ENCODE measurements around the gene ASCL5.

ASCL5 gene

DNA sequence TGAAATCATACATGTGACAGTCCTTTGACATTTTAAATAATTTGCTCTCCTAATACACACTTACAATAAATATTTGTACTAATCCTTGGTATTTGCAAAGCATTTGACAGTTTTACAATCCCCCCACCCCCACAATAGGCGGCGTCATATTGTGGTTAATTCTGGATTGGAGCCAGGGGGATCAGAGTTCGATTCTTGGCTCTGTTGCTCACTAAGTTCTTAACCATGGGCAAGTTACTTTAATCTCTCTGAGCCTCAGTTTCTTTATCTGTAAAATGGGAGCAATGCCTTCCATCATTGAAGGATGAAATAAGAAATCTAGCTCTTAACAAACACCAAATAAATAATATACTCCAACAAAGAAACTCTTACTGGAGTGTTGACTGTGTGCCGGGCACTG is 38.6 kb downstream of the ASCL5 start:
- no peak for DNase-seq
- no peak for TF ChIP-seq GATA1 (IDR thresholded peaks at IDR 0.05; ENCODE audit: low read depth, low read length)
- no peak for TF ChIP-seq POLR2A (IDR thresholded peaks at IDR 0.05; ENCODE audit: low read length)

DNA sequence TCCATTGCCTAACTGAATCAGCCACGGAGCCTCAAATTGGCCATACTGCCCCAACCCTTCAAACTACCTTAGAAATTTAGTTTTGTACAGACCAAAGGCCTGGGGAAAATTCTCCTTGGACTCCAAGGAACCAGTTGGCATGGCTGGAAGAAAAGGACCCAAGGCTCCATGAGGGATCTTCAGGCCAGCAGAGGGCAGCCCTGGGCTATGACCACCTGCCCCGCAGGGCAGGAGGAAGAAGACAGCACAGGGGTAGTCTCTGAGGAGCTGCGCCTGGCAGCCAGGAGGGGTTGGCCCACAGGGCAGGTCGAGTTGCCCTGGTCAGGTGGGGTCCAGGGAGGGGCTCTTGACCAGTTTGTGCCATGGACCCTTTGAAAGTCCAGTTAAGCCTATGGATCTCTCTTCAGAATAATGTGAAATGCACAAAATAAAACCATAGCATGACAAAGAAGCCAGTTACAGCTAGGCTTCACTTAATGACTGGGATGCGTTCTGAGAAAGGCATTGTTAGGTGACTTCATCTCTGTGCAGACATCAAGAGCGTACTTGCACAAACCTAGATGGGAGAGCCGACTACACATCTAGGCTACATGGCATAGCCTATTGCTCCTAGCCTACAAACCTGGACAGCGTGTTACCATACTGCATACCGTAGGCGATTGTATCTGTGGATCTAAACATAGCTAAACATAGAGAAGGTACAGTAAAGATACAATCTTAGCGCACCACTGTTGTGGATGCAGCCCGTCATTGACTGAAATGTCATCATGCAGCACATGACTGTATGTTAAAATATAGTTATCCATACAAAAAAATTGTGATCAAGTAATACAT is 40.9 kb downstream of the ASCL5 start:
- TF ChIP-seq GATA1 (IDR thresholded peaks at IDR 0.05; ENCODE audit: low read depth, low read length): no peak
- no peak for TF ChIP-seq POLR2A (IDR thresholded peaks at IDR 0.05; ENCODE audit: low read length)
- peak; percentile 33 to 57 for DNase-seq

DNA sequence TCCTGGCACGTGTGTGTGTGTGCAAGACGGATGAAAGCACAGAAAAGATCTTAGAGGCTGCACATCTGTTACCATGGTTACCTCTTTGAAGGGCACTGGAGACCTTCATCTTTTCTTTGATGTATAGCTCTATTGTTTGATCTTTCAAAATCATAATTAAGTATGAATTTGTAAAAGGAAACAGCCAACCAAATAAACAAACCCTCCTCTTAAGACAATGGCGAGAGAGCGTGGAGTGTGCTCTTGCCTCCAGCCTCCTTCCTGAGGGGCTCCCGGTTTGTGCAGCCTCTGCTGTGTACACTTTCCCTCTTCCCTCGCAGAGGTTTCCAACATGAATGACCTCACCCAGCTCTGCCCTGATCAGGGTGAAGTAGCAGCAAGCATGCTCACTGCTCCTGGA is 42.7 kb downstream of the ASCL5 start:
- DNase-seq: no peak
- TF ChIP-seq POLR2A (IDR thresholded peaks at IDR 0.05; ENCODE audit: low read length) (no peak), GATA1 (IDR thresholded peaks at IDR 0.05; ENCODE audit: low read depth, low read length) (no peak)

DNA sequence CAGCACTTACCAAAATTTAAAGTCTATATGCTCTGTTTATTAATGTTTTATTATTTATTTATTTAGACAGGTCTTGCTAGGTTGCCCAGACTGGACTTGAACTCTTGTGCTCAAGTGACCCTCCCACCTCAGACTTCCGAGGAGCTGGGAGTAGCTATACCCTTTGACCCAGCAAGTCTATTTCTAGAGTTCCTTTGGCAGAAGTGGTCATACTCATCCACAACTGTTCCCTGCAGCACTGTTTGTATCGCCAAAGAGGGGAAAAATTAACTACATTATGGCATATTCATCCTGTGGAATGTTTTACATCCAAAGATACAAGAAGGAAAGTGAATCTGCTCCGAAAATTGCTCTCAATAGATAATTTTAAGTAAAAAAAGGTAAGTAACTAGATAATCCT is 43.2 kb downstream of the ASCL5 start:
- no peak for DNase-seq
- TF ChIP-seq GATA1 (IDR thresholded peaks at IDR 0.05; ENCODE audit: low read depth, low read length) (no peak), POLR2A (IDR thresholded peaks at IDR 0.05; ENCODE audit: low read length) (no peak)

DNA sequence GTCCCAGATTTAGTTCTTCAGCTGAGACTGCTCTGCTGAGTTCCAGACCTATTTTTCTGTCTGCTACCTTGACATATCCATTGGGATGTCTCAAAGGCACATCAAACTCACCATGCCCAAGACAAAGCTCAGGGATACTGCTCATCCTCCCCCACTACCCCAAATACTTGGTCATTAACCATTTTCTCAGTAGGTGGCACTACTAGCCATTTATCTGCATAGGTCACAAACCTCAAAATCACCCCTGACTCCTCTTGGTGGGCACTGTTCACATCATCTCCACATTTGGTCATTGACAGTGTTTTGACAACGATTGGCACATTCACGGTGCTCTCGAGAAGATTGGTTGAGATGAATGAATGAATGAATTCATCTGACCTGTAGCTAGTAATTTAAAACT is 46.8 kb downstream of the ASCL5 start:
- DNase-seq: no peak
- no peak for TF ChIP-seq GATA1 (IDR thresholded peaks at IDR 0.05; ENCODE audit: low read depth, low read length)

DNA sequence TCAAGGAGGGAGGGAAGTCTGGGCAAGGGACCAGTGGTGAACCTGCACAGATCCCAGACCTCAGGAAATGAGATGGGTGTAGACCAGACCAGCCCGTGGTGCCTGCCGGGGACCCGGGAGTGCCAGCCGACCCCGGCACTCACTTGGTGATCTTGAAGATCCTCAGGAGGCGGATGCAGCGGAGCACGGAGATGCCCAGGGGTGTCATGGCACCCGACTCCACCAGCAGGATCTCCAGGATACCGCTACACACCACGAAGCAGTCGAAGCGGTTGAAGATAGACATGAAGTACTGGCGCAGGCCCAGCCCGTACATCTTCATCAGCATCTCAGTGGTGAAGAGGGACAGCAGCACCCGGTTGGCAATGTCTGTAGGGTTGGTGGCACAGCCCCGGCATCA is 49.2 kb downstream of the ASCL5 start:
- DNase-seq: no peak
- TF ChIP-seq GATA1 (IDR thresholded peaks at IDR 0.05; ENCODE audit: low read depth, low read length): no peak
- no peak for TF ChIP-seq POLR2A (IDR thresholded peaks at IDR 0.05; ENCODE audit: low read length)

DNA sequence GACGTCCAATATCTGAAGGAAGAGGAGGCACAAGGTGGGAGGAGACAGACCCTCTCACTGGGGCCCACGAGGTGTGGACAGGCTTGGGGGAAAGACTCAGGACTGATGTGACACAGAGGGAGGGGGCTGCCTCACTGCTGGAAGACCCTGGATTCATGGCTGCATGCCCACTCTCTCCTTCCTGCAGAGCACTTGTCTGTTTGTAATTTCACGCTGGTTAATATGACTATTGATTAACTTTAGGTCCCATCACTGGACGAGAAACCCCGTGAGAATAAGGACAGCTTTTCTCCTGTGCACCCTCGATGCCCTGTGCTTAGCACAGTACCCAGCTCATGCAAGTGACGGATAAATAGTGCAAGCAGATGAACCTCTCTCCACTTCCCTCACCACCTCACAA is 49.9 kb downstream of the ASCL5 start:
- TF ChIP-seq POLR2A (IDR thresholded peaks at IDR 0.05; ENCODE audit: low read length): no peak
- no peak for TF ChIP-seq GATA1 (IDR thresholded peaks at IDR 0.05; ENCODE audit: low read depth, low read length)
- DNase-seq: no peak

DNA sequence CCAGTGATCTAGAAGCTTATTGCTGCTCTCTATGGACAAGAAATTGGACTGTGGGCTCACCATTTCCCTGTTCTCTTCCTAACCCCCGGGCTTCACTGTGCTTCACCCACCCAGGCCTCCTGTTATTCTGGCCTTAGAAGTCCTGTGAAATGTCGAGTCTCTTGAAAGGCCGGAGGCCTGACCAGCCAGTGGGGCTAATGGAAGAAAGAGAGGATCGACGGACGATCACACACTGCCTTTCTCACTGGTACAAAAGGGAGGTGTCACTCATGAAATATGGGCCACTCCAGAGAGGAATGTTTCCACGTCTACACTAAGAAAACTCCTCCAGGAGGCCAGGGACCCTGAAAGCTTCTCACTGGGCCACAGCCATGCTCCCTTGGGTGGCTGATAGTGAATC is 50.9 kb downstream of the ASCL5 start:
- no peak for TF ChIP-seq GATA1 (IDR thresholded peaks at IDR 0.05; ENCODE audit: low read depth, low read length)
- TF ChIP-seq POLR2A (IDR thresholded peaks at IDR 0.05; ENCODE audit: low read length): no peak
- DNase-seq: no peak

DNA sequence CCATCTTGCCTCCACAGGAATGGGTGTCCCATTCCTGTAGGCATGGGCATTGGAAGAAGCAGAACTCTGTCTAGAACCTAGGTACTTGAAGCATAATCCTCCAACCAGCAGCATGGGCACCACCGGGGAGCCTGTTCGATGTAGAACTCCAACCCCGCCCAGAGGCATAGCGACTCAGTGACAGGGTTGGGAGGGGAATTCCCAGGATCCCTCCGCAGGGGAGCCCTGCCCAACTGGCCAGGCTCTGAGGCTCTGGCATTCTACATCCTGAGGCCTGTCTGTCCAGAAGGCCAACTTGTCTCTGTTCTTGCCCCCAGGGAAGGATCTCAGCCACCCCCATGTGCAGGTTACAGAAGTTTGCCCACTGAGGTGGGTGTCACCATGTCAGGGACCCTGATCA is 53.0 kb downstream of the ASCL5 start:
- no peak for TF ChIP-seq GATA1 (IDR thresholded peaks at IDR 0.05; ENCODE audit: low read depth, low read length)
- no peak for TF ChIP-seq POLR2A (IDR thresholded peaks at IDR 0.05; ENCODE audit: low read length)
- DNase-seq: no peak

DNA sequence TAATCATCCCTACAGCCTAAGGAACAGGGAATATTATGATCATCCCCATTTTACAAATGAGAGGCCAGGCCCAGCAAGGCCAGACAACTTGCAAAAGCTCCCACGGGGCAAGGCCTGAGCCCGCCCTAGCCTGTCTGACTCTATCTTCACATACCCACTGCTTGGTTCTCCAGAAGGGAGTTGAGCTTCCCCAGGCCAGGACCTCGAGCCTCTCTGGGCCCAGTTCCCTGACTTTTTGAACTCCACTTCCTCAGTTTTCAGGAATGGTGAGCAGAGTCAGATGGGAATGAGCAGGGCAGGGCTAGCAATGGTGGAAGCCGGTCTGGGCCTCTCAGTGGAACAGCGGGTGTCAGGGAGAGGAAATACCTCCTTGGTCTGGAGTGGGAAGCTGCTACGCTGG is 54.1 kb downstream of the ASCL5 start:
- no peak for DNase-seq
- TF ChIP-seq GATA1 (IDR thresholded peaks at IDR 0.05; ENCODE audit: low read depth, low read length) (no peak), POLR2A (IDR thresholded peaks at IDR 0.05; ENCODE audit: low read length) (no peak)

DNA sequence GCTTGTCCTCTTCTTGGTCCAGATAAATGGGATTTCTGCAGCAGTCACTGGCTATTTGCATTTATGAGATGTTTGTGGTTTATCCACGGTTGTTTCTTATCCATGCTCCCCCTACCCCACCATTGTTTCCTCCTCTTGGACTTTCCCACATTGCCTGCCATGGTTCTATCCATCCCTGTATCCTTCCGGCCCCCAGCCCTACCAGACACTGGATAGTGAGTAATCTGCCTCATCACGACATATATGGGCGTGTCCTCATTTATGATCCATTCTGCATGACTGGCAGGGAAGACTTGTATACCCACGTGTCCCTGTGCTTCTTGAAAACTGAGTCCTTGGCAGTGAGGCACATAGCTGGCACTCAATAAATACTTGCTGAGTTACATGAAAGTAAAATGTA is 54.8 kb downstream of the ASCL5 start:
- TF ChIP-seq GATA1 (IDR thresholded peaks at IDR 0.05; ENCODE audit: low read depth, low read length) (no peak), POLR2A (IDR thresholded peaks at IDR 0.05; ENCODE audit: low read length) (no peak)
- no peak for DNase-seq

DNA sequence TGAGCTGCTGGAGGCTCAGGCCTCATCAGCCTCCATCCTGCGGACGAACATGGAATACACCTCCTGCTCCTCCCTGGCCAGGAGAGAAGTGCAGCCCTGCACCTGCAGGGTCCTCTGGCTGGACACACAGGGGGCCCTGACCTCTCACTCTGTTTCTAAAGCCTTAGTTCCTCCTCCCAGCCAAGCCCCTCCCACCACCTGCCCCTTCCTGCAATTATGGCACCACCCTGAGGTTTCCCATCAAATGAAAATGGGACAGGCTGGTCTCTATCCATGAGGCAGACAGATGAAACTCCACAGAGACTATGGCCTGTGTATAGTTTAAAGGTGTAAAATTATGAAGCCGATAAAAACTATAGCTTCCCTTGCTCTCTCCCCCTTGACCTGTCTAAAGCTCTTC is 57.3 kb downstream of the ASCL5 start:
- no peak for DNase-seq
- TF ChIP-seq POLR2A (IDR thresholded peaks at IDR 0.05; ENCODE audit: low read length) (no peak), GATA1 (IDR thresholded peaks at IDR 0.05; ENCODE audit: low read depth, low read length) (no peak)

DNA sequence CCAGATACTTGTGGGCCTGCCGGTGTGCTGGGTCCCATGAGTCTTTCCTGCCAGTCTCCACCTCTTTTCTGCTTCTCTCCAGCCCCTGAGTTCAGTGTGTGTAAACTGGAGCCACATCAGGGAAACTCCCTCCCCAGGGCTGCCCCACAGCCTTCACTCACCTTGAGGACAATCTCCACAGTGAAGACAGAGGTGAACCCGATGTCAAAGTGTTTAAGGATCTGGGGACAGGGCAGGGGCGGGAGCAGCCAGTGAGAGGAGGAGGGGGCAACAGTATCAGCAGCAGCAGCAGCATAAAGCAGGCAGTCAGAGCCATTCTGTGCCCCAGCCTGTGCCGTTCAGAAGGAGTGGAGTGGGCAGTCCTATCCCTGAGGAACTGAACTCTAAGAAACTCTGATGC is 58.0 kb downstream of the ASCL5 start:
- no peak for TF ChIP-seq POLR2A (IDR thresholded peaks at IDR 0.05; ENCODE audit: low read length)
- no peak for DNase-seq

DNA sequence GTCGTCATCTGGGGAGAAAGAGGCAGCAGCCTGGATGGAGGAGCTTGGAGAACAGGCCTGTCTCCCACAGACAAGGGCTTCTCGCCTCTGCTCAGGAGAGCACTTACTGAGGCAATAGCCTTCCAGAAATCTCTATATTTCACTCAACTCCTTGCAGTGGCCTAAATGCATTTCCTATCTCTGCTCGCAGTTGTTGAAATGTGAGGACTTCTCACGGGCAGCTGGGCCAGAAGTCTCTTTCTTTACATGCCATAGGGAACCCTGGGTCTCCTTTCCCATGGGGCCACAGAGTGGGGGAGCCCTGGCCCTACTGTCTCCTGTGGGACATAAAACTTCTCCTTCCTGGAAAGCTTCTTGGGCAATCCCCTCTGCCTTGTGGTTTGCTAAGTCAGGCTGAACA is 60.0 kb downstream of the ASCL5 start:
- DNase-seq: no peak
- TF ChIP-seq GATA1 (IDR thresholded peaks at IDR 0.05; ENCODE audit: low read depth, low read length): no peak
- TF ChIP-seq POLR2A (IDR thresholded peaks at IDR 0.05; ENCODE audit: low read length): no peak

DNA sequence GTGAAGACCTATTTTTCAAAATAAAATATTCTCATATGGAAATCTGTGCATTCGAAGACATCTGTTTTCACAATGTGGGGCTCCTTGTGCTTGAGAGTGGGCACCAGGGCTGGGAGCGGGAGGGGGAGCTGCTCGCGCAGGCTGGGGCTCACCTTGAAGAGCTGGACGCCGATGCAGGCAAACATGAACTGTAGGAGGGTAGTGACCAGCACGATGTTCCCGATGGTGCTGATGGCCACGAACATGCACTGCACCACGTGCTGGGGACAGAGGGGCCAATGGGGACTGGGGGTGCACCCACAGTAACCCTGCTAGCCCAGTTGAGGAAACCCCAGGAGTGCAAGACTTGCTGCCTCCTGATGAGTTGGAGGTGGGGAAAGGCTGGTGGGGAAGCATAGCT is 61.3 kb downstream of the ASCL5 start:
- no peak for TF ChIP-seq GATA1 (IDR thresholded peaks at IDR 0.05; ENCODE audit: low read depth, low read length)
- TF ChIP-seq POLR2A (IDR thresholded peaks at IDR 0.05; ENCODE audit: low read length): no peak

DNA sequence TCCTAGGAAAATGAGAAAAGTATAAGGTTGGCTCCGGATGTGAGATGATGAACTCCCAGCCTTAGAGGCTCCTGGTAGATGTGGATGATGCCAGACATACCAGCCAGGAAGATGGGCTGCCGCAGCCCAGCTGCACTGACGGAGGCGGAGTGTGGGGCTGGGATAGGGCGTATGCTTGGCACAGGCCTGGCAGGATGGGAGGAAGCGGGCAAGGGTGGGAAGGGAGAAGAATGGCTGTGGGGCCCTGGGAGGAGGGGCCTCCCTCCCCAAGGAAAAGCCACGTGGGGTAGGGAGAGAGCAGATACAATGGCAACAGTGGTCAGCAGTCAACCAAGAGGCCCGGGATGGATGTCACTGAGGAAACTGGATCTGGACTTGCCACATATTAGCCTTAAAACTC is 62.2 kb downstream of the ASCL5 start:
- DNase-seq: no peak
- TF ChIP-seq GATA1 (IDR thresholded peaks at IDR 0.05; ENCODE audit: low read depth, low read length): no peak
- no peak for TF ChIP-seq POLR2A (IDR thresholded peaks at IDR 0.05; ENCODE audit: low read length)

More for the DNA sequence above, 61.3 kb downstream of the ASCL5 start:
- no peak for DNase-seq

Data from erythroblast (primary cell).